Measurements from ENCODE around the gene CAMK4. TPM values are rescaled to one million over a fixed set of nuclear protein-coding genes. Genes with fewer than 3 reads are reported as not detected.

Gene CAMK4
- total and polyA plus RNA-seq, 8 donors, result 0.45 to 25.1 (median 3.8) TPM

DNA sequence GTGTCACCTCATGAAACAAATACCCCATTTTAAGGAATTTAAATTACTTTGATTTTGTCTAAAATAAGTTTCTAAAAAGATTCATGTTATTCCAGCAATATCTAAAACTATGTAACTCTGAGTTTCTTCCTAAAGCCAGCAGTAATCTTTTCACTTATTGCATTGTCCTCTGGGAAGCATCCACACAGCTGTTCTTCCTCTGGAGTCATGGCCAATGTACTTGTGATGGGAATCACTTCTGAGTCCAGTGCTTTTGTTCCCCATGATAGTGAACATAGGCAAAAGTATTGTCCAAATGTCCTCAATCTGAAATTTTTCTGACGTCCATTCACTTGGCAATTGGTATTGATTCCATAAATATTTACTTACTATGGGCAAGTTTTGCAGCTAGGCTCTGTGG is 163.2 kb downstream of the CAMK4 start:
- Histone ChIP-seq H3K27me3 (no peaks in the 10 kb centered on the region), H3K27ac (no peak overlapping the region), H3K4me3 (no peak overlapping the region), H3K9me3 (no peaks in the 10 kb centered on the region), H3K36me3 (no peaks in the 10 kb centered on the region), H3K4me1 (no peaks in the 10 kb centered on the region)
- intact Hi-C loops (cut with DNase I; ENCODE audit: low total_unique reads), result no loop called here
- WGBS, 5 donors, result 0 to 27% (median 0%) methylated on average over 1 of the region's 1 CpG
- no peak for DNase-seq
- TF ChIP-seq POLR2AphosphoS5 (IDR thresholded peaks at IDR 0.05), result no peak
- no peak for TF ChIP-seq EP300 (IDR thresholded peaks at IDR 0.05)
- no peak for TF ChIP-seq POLR2A (IDR thresholded peaks at IDR 0.05)
- TF ChIP-seq, protein P1, sequence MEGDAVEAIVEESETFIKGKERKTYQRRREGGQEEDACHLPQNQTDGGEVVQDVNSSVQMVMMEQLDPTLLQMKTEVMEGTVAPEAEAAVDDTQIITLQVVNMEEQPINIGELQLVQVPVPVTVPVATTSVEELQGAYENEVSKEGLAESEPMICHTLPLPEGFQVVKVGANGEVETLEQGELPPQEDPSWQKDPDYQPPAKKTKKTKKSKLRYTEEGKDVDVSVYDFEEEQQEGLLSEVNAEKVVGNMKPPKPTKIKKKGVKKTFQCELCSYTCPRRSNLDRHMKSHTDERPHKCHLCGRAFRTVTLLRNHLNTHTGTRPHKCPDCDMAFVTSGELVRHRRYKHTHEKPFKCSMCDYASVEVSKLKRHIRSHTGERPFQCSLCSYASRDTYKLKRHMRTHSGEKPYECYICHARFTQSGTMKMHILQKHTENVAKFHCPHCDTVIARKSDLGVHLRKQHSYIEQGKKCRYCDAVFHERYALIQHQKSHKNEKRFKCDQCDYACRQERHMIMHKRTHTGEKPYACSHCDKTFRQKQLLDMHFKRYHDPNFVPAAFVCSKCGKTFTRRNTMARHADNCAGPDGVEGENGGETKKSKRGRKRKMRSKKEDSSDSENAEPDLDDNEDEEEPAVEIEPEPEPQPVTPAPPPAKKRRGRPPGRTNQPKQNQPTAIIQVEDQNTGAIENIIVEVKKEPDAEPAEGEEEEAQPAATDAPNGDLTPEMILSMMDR (IDR thresholded peaks at IDR 0.05), result no peak

DNA sequence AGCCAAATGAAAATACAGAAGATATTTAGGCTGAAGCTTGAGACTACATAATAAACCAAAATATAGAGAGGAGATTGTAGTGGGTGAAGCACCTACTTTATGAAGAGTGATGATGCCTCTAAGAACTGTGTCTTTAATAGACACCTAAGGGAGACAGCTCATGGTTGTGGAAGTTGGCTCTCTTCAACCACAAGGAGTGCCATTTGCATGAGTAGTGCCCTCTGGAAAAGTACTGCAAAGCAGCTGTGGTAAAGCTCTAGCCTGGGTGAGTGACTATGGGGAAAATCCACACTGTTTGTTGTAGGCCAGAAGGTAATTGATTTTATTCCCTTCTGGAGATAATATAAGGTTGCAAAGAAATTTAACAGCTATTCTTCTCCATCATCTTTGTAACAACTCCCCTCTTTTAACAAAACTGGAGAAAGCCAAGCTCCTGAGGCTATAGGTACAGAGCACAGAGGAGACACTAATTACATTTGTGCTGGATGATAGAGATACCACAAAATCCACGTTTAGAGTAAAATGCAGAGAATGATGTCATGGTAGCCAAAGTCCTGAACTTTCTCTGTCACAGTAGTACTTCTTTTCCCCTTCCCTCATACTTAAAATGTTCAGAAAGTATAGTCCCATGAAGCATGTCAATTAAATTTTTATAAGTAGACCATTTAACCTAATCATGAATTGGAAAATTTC is 165.4 kb downstream of the CAMK4 start:
- WGBS, 5 donors, result 0 to 82% (median 28%) methylated on average over 1 of the region's 1 CpG
- TF ChIP-seq POLR2A (IDR thresholded peaks at IDR 0.05) (no peak), POLR2AphosphoS5 (IDR thresholded peaks at IDR 0.05) (no peak), EP300 (IDR thresholded peaks at IDR 0.05) (no peak)
- TF ChIP-seq, protein P1 (IDR thresholded peaks at IDR 0.05), result no peak
- no peak overlapping the region for H3K4me3 ChIP-seq
- H3K4me1 ChIP-seq, result no peaks in the 10 kb centered on the region
- H3K9me3 ChIP-seq, result no peaks in the 10 kb centered on the region
- H3K27ac ChIP-seq, result no peak overlapping the region
- no peaks in the 10 kb centered on the region for H3K27me3 ChIP-seq
- intact Hi-C loops (cut with DNase I; ENCODE audit: low total_unique reads), result no loop called here
- H3K36me3 ChIP-seq, result no peaks in the 10 kb centered on the region
- no peak for DNase-seq

DNA sequence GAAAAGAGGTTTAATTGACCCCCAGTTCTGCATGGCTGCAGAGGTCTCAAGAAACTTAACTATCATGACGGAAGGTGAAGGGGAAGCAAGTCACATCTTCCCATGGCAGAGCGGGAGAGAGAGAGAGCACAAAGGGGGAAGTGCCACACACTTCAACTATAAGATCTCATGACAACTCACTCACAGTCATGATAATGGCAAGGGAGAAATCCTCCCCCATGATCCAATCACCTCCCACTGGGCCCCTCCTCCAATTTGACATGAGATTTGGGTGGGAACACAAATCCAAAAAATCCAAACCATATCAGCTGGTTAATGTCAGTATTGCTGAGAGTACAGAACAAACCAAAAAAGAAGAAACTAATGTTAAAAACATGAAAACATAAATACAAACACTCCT is 168.0 kb downstream of the CAMK4 start:
- TF ChIP-seq EP300 (IDR thresholded peaks at IDR 0.05) (no peak), POLR2A (IDR thresholded peaks at IDR 0.05) (no peak), POLR2AphosphoS5 (IDR thresholded peaks at IDR 0.05) (no peak)
- TF ChIP-seq, protein P1 (IDR thresholded peaks at IDR 0.05), result no peak
- intact Hi-C loops (cut with DNase I; ENCODE audit: low total_unique reads), result no loop called here
- H3K9me3 ChIP-seq, result no peaks in the 10 kb centered on the region
- no peaks in the 10 kb centered on the region for H3K4me1 ChIP-seq
- H3K36me3 ChIP-seq, result no peaks in the 10 kb centered on the region
- 83 to 92% (median 91%) methylated on average over 2 of the region's 2 CpGs for WGBS, 5 donors
- no peaks in the 10 kb centered on the region for H3K27me3 ChIP-seq
- H3K27ac ChIP-seq, result no peak overlapping the region
- no peak for DNase-seq
- no peak overlapping the region for H3K4me3 ChIP-seq

DNA sequence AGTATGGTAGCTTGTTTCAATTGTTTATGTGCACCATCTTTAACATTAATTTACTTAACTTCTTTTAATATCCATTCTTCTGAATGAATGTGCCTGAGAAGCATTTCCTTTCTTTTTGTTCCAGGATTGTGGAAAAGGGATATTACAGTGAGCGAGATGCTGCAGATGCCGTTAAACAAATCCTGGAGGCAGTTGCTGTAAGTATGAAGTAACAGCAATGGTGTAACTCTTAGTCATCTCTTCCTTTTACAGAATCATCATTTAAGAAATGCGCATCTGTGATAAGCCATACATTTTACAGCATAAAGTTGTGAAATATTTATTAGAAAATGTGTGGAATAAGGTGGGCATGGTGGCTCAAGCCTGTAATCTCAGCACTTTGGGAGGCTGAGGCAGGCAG is 170.4 kb downstream of the CAMK4 start:
- Histone ChIP-seq H3K9me3 (no peaks in the 10 kb centered on the region), H3K27ac (no peak overlapping the region), H3K4me1 (no peaks in the 10 kb centered on the region), H3K27me3 (no peaks in the 10 kb centered on the region), H3K4me3 (no peak overlapping the region), H3K36me3 (no peaks in the 10 kb centered on the region)
- intact Hi-C loops (cut with DNase I; ENCODE audit: low total_unique reads), result no loop called here
- WGBS, 5 donors, result 91 to 96% (median 93%) methylated on average over 3 of the region's 3 CpGs
- TF ChIP-seq EP300 (IDR thresholded peaks at IDR 0.05) (no peak), POLR2AphosphoS5 (IDR thresholded peaks at IDR 0.05) (no peak), POLR2A (IDR thresholded peaks at IDR 0.05) (no peak)
- TF ChIP-seq, protein P1 (IDR thresholded peaks at IDR 0.05), result no peak
- no peak for DNase-seq
